ENCODE data around the gene TMEM51. TPM values are rescaled to one million over a fixed set of nuclear protein-coding genes. Genes with fewer than 3 reads are reported as not detected.

The TMEM51 gene
- total RNA-seq, 2 experiments from 2014 or later = not detected

GRCh38 chr1:15120251-15120945 lies 33.1 kb upstream of the TMEM51 start:
- intact Hi-C loops (cut with micrococcal nuclease) = no loop called here

GRCh38 chr1:15122331-15122730 lies 31.2 kb upstream of the TMEM51 start:
- TF ChIP-seq CTCF (IDR thresholded peaks at IDR 0.05) = no peak
- ChIA-PET POLR2A (interaction anchor here (0.6 kb wide), 1 partner anchor 116 kb away, joined by 3 read pairs; no protein-coding TSS in a partner anchor), CTCF (interaction anchor here (0.9 to 1.9 kb wide), 3 partner anchors 150 to 201 kb away, joined by 3 to 6 read pairs (median 4); no protein-coding TSS in a partner anchor)
- no peaks in the 10 kb centered on the region for H3K36me3 Mint-ChIP-seq (ENCODE audit: low read depth)
- DNase-seq (no peak), ATAC-seq (no peak)
- no peak overlapping the region for H3K4me3 Mint-ChIP-seq
- no peak overlapping the region for H3K27ac Mint-ChIP-seq
- intact Hi-C loops (cut with micrococcal nuclease) = no loop called here
- H3K9me3 Mint-ChIP-seq = no peaks in the 10 kb centered on the region
- H3K4me1 Mint-ChIP-seq (ENCODE audit: low read depth) = no peaks in the 10 kb centered on the region
- peaks cover 2% of the 10 kb centered on the region for H3K27me3 Mint-ChIP-seq

More at GRCh38 chr1:15120251-15120945, 33.1 kb upstream of the TMEM51 start:
- DNase-seq (no peak), ATAC-seq (no peak)
- no peaks in the 10 kb centered on the region for H3K36me3 Mint-ChIP-seq (ENCODE audit: low read depth)
- CTCF ChIA-PET = no interaction called here
- POLR2A ChIA-PET = interaction anchor here (0.7 kb wide), 1 partner anchor 168 kb away, joined by 3 read pairs; no protein-coding TSS in a partner anchor
- H3K27ac Mint-ChIP-seq = no peak overlapping the region
- no peak for TF ChIP-seq CTCF (IDR thresholded peaks at IDR 0.05)
- H3K4me3 Mint-ChIP-seq = no peak overlapping the region
- peaks cover 2% of the 10 kb centered on the region for H3K27me3 Mint-ChIP-seq
- H3K4me1 Mint-ChIP-seq (ENCODE audit: low read depth) = no peaks in the 10 kb centered on the region
- no peaks in the 10 kb centered on the region for H3K9me3 Mint-ChIP-seq

- no peak overlapping the region for H3K4me3 Mint-ChIP-seq
- DNase-seq = no peak
- no peaks in the 10 kb centered on the region for H3K36me3 Mint-ChIP-seq (ENCODE audit: low read depth)
- H3K27ac Mint-ChIP-seq = no peak overlapping the region
- ATAC-seq = no peak
- ChIA-PET CTCF (interaction anchor here (0.9 to 1.9 kb wide), 4 partner anchors 149 to 200 kb away, joined by 3 to 6 read pairs (median 4); no protein-coding TSS in a partner anchor), POLR2A (no interaction called here)
- no peaks in the 10 kb centered on the region for H3K4me1 Mint-ChIP-seq (ENCODE audit: low read depth)
- TF ChIP-seq CTCF (IDR thresholded peaks at IDR 0.05) = no peak
- H3K9me3 Mint-ChIP-seq = no peaks in the 10 kb centered on the region
- peaks cover 4% of the 10 kb centered on the region for H3K27me3 Mint-ChIP-seq
- intact Hi-C loops (cut with micrococcal nuclease) = no loop called here
These were observed 30.3 kb upstream of the TMEM51 start for GRCh38 chr1:15123270-15123669.

- TF ChIP-seq CTCF (IDR thresholded peaks at IDR 0.05) = no peak
- no peaks in the 10 kb centered on the region for H3K4me1 Mint-ChIP-seq (ENCODE audit: low read depth)
- no peaks in the 10 kb centered on the region for H3K9me3 Mint-ChIP-seq
- H3K4me3 Mint-ChIP-seq = no peak overlapping the region
- CTCF ChIA-PET = interaction anchor here (1.2 to 1.9 kb wide), 2 partner anchors 148 to 181 kb away, joined by 3 to 6 read pairs; no protein-coding TSS in a partner anchor
- peaks cover 1% of the 10 kb centered on the region for H3K27me3 Mint-ChIP-seq
- no peaks in the 10 kb centered on the region for H3K36me3 Mint-ChIP-seq (ENCODE audit: low read depth)
- POLR2A ChIA-PET = no interaction called here
- no peak overlapping the region for H3K27ac Mint-ChIP-seq
- no peak for DNase-seq
- ATAC-seq = no peak
- intact Hi-C loops (cut with micrococcal nuclease) = no loop called here
These were observed 29.6 kb upstream of the TMEM51 start for GRCh38 chr1:15123925-15124324.

GRCh38 chr1:15124362-15125100 lies 29.0 kb upstream of the TMEM51 start:
- no peak for DNase-seq
- Mint-ChIP-seq H3K4me1 (ENCODE audit: low read depth) (no peaks in the 10 kb centered on the region), H3K4me3 (no peak overlapping the region), H3K9me3 (no peaks in the 10 kb centered on the region), H3K36me3 (ENCODE audit: low read depth) (no peaks in the 10 kb centered on the region), H3K27ac (no peak overlapping the region), H3K27me3 (peaks cover 1% of the 10 kb centered on the region)
- no peak for TF ChIP-seq CTCF (IDR thresholded peaks at IDR 0.05)
- no peak for ATAC-seq
- CTCF ChIA-PET = interaction anchor here (1.7 to 1.9 kb wide), 2 partner anchors 128 to 148 kb away, joined by 4 to 6 read pairs; no protein-coding TSS in a partner anchor
- intact Hi-C loops (cut with micrococcal nuclease) = no loop called here
- POLR2A ChIA-PET = no interaction called here
